ENCODE measurements around the gene TIAM1. TPM values are rescaled to one million over a fixed set of nuclear protein-coding genes. Genes with fewer than 3 reads are reported as not detected.

The TIAM1 gene
- total RNA-seq, 1 donor from 2014 or later = 6.6 TPM

GRCh38 chr21:31349208-31349607 is 5.1 kb upstream of the TIAM1 start:
- H3K9me3 Mint-ChIP-seq (ENCODE audit: low read depth) = peaks cover 4% of the 10 kb centered on the region
- no peaks in the 10 kb centered on the region for H3K27me3 Mint-ChIP-seq (ENCODE audit: low read depth)
- H3K36me3 Mint-ChIP-seq (ENCODE audit: low read depth) = no peaks in the 10 kb centered on the region
- H3K27ac Mint-ChIP-seq (ENCODE audit: unreplicated experiment) = peak overlapping the region; percentile 39
- TF ChIP-seq, protein P1, sequence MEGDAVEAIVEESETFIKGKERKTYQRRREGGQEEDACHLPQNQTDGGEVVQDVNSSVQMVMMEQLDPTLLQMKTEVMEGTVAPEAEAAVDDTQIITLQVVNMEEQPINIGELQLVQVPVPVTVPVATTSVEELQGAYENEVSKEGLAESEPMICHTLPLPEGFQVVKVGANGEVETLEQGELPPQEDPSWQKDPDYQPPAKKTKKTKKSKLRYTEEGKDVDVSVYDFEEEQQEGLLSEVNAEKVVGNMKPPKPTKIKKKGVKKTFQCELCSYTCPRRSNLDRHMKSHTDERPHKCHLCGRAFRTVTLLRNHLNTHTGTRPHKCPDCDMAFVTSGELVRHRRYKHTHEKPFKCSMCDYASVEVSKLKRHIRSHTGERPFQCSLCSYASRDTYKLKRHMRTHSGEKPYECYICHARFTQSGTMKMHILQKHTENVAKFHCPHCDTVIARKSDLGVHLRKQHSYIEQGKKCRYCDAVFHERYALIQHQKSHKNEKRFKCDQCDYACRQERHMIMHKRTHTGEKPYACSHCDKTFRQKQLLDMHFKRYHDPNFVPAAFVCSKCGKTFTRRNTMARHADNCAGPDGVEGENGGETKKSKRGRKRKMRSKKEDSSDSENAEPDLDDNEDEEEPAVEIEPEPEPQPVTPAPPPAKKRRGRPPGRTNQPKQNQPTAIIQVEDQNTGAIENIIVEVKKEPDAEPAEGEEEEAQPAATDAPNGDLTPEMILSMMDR (IDR thresholded peaks at IDR 0.05) = no peak
- peaks cover 21% of the 10 kb centered on the region for H3K4me1 Mint-ChIP-seq (ENCODE audit: low read depth)
- no peak for DNase-seq (ENCODE audit: low spot score)
- no peak overlapping the region for H3K4me3 Mint-ChIP-seq (ENCODE audit: unreplicated experiment)

GRCh38 chr21:31348188-31348587 is 4.1 kb upstream of the TIAM1 start:
- Mint-ChIP-seq H3K4me3 (ENCODE audit: unreplicated experiment) (no peak overlapping the region), H3K9me3 (ENCODE audit: low read depth) (peaks cover 4% of the 10 kb centered on the region), H3K27me3 (ENCODE audit: low read depth) (no peaks in the 10 kb centered on the region), H3K36me3 (ENCODE audit: low read depth) (no peaks in the 10 kb centered on the region), H3K4me1 (ENCODE audit: low read depth) (peaks cover 29% of the 10 kb centered on the region), H3K27ac (ENCODE audit: unreplicated experiment) (no peak overlapping the region)
- DNase-seq (ENCODE audit: low spot score) = no peak
- TF ChIP-seq, protein P1 (IDR thresholded peaks at IDR 0.05) = no peak

DNA sequence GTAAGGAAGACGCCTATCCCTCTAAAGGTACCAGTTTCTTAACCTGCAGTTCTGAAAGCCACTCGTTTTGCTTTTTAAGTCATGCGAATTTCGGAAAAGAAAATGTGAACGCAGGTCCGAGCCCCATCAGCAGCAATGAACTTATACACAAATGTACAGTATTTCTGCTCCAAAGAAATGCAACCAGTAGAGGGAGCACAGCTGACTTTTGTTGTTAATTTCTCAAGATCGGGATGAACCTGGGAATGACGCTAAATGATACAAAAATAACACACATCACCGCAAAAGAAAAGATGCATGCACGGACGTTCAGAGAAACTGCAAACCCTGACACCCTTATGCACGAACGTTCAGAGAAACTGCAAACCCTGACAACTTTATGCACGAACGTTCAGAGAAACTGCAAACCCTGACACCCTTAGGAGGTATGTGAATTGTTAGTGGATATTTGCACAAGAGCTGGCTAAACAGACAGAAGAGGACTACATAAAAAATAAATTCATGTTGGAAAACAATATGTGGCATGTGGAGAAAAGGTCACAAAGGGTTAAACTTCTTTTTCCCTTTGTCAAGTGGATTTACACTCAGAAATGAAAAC is 3.5 kb upstream of the TIAM1 start:
- DNase-seq (ENCODE audit: low spot score) = no peak
- TF ChIP-seq, protein P1 (IDR thresholded peaks at IDR 0.05) = peak; percentile 83
- Mint-ChIP-seq H3K27me3 (ENCODE audit: low read depth) (no peaks in the 10 kb centered on the region), H3K4me1 (ENCODE audit: low read depth) (peaks cover 33% of the 10 kb centered on the region), H3K4me3 (ENCODE audit: unreplicated experiment) (no peak overlapping the region), H3K9me3 (ENCODE audit: low read depth) (peaks cover 4% of the 10 kb centered on the region), H3K36me3 (ENCODE audit: low read depth) (no peaks in the 10 kb centered on the region), H3K27ac (ENCODE audit: unreplicated experiment) (no peak overlapping the region)

DNA sequence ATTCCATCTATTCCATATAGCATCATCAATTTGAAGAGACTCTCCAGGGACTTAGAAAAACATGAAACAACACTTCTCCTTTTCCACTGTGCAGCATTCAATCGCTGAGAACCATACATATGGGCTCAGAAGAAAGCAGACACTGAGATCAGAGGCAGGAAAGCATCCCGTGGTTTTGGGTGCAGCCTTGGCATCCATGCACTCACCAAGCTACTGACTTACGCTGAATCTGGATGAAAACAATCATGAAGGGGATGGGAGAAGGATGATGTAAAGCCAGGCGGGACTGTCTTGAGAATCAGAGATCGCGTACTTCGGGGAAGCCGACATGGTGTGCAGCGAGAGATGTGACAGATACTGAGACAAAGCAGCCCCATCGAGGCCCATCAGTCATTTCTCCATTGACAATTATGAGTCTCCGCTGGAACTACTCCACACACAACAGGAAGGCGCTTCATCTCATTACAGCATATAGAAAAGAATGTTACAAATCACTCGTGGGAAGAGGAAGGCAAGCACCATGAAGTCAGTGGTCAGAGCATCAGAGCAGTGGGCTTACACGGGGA is 2.3 kb upstream of the TIAM1 start:
- H3K4me1 Mint-ChIP-seq (ENCODE audit: low read depth) = peaks cover 25% of the 10 kb centered on the region
- no peak overlapping the region for H3K4me3 Mint-ChIP-seq (ENCODE audit: unreplicated experiment)
- no peaks in the 10 kb centered on the region for H3K27me3 Mint-ChIP-seq (ENCODE audit: low read depth)
- peaks cover 4% of the 10 kb centered on the region for H3K9me3 Mint-ChIP-seq (ENCODE audit: low read depth)
- H3K27ac Mint-ChIP-seq (ENCODE audit: unreplicated experiment) = no peak overlapping the region
- H3K36me3 Mint-ChIP-seq (ENCODE audit: low read depth) = no peaks in the 10 kb centered on the region
- TF ChIP-seq, protein P1 (IDR thresholded peaks at IDR 0.05) = no peak
- no peak for DNase-seq (ENCODE audit: low spot score)

DNA sequence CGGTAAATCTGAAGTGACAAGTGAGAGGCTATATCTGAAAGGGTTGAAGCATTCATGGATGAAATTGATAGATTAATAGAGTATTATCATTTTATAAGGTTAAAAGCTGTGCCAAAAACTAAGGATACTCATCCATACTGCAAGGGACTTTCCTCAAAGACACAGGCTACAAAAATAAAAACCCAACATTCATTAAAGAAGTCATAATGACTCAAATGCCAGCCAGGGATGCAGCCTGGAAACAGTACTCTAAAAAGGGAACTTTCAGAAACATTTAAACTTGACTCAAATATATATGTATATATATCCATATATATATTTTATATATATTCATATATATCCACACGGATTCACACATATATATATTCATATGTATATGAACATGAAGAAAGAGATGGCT is 1.1 kb upstream of the TIAM1 start:
- Mint-ChIP-seq H3K9me3 (ENCODE audit: low read depth) (no peaks in the 10 kb centered on the region), H3K4me1 (ENCODE audit: low read depth) (peaks cover 21% of the 10 kb centered on the region)

More for the DNA sequence above, 1.1 kb upstream of the TIAM1 start:
- Mint-ChIP-seq H3K27me3 (ENCODE audit: low read depth) (no peaks in the 10 kb centered on the region), H3K4me3 (ENCODE audit: unreplicated experiment) (no peak overlapping the region), H3K36me3 (ENCODE audit: low read depth) (no peaks in the 10 kb centered on the region), H3K27ac (ENCODE audit: unreplicated experiment) (no peak overlapping the region)
- no peak for DNase-seq (ENCODE audit: low spot score)
- TF ChIP-seq, protein P1 (IDR thresholded peaks at IDR 0.05) = no peak
